Smooth muscle cell of the coronary artery (primary cell): ENCODE measurements around the gene SELENOT. TPM values are rescaled to one million over a fixed set of nuclear protein-coding genes. Genes with fewer than 3 reads are reported as not detected.

ENCODE experiments used
- total RNA-seq: library from RNA; depleted of rRNA; stranded (reverse); fragments of >200 nt; gene quantifications from 2 replicates; pipeline ENCODE4 v1.2.3, GENCODE V29; 2014; ENCODE audit warnings: low replicate concordance

The SELENOT gene, protein sequence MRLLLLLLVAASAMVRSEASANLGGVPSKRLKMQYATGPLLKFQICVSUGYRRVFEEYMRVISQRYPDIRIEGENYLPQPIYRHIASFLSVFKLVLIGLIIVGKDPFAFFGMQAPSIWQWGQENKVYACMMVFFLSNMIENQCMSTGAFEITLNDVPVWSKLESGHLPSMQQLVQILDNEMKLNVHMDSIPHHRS
- 128 and 138 TPM in 2 replicates for total RNA-seq

GRCh38 chr3:150603153-150603979, at the start of gene SELENOT:
Gene SELENOT, plus strand, starts transcription at chr3:150603321. Its CDS starts 42 bp downstream, at chr3:150603363.

Other genes with a start within 250 kb of the SELENOT start
- gene TSC22D2, start 195.0 kb upstream of the SELENOT start, total RNA-seq: 1.9 and 5.1 TPM in 2 replicates
- 126 and 263 TPM in 2 replicates for gene SERP1, start 56.8 kb upstream of the SELENOT start, total RNA-seq
- gene EIF2A, start 56.5 kb upstream of the SELENOT start, total RNA-seq: 102 and 127 TPM in 2 replicates
- gene ERICH6, start 100.6 kb downstream of the SELENOT start, total RNA-seq: 0.08 TPM in 1 of 2 replicates, not detected in the other
- 19.0 and 23.5 TPM in 2 replicates for gene SIAH2, start 159.8 kb downstream of the SELENOT start, total RNA-seq